ENCODE measurements around the gene CRYZL1. TPM values are rescaled to one million over a fixed set of nuclear protein-coding genes. Genes with fewer than 3 reads are reported as not detected.
"Not testable (repeated sequence)": the region's sequence is repeated elsewhere in the genome, so short reads cannot be mapped to it uniquely, and the experiment has no call there.

The CRYZL1 gene
- total RNA-seq, result 34.2 TPM

DNA sequence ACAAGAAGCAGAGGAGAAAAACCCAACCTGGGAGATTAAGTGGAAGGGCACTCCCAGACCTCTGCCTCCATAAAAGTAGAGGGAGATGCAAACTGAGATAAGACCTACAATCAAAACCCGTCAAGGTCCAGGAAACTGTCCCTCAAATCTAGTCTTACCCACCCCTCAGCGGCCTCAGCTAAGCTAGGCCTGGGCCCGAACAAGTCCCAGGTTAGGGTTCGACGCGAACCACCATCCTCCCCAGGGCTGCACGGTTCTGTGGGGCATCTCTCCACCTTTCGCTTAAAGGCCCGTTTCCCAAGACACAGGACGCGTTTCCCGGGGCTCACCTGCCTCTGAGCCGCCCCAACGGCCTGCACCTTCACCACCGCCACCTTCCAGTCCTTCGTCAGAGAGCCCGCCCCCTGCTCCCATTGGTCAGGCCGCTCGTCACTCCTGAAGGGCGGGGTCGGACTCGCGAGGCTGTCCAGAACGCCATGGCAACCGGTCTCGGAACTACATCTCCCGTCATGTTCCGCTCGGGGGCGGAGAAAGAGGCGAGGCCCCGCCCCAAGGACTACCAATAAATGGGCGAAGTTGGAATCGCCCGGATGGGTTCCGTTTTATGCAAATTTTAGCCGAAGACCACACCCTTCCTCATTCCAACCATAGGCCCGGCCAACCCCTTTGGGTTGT is at the start of gene CRYZL1:
CRYZL1 (minus strand) TSS at position 390 of the 675 bp plus-strand sequence. CDS start 10,190 bp downstream, outside the sequence.
- DNase-seq, result peak; percentile 100

DNA sequence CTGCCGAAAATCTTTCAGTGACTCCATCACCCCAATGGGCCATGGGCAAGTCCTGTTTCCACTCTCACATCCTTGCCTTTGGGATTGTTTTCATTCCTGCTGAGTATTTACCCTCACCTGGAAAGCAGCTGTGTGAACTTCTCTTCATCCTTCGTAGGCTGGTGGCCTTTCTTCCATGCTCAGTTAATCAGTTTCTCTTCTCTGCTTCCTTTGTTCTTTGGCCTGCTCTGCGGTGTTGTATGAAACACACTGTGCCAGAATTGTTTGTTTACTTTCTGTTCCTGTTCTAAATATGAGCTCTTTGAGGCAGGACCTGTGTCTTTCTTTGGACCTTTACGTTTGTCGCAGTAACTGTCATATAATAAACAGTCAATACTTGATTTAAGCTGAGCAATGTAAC is 49.3 kb upstream of the CRYZL1 start:
- no peak for DNase-seq

GRCh38 chr21:33688353-33688752 is 46.8 kb upstream of the CRYZL1 start:
- no peak for DNase-seq

DNA sequence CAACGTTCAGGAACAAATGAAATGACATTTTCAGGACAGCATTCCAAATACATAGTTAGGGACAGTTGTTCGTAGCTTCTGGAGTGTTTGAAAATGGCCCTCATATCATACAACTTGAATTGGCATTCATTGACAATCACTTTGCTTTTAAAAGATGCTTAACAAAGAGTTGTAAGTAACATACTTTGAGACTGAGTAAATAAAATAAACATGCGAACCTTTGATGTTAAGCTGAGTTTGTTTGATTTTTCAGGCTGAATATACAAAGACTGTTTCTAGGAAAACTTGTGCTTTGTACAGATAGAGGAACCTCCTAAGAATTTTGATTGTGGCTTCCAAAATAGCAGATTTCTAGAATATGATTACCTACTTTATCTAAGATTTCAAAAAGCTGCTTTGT is 46.1 kb upstream of the CRYZL1 start:
- no peak for DNase-seq

DNA sequence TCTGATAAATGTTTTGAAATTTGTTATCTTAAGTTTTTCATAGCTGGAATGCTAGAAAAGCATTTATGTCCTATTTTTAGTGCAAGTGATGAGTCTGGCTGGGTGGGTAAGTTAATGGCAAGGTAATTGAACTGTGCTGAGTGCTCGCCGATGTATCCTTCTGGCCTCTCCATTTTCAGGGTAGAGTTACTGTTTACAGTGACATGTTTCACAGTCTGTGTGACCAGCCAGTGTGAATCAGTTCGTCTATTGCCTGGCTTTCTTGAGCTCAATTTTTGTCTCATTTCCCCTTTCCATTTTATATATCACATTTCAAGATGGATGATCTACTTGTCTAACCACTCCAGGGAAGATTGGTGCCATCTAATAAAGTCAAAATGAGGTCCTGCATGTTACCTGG is 44.8 kb upstream of the CRYZL1 start:
- no peak for DNase-seq

- no peak for DNase-seq
Measured at GRCh38 chr21:33685613-33686197, 44.2 kb upstream of the CRYZL1 start.

DNA sequence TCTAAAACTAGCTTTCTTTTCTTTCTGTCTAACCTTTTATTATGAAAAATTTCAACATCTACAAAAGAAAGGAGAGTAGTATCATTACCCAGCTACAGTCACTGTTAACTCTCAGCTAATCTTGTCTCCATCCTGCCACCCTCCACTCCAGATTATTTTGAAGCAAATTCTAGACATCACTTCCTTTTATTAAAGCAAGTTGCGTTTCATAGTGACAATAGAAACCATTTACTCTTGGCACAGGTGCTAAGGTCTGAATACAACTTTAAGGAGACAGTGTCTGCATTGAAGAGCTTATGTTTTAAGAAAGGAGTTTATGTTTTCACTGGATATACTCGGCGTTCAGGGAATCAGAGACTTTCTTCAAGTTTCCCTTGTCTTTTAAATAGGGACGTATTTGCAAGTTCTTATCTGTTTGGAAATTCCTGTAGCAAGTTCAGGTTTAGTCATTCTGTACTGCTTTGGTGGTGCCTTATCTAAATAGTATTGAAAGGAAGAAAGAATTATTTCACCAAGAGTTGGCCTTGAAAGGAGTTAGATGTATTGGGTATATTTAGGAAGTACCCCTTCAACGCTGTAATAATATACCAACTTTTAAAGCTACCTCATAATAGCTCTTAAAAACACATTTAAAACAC is 43.5 kb upstream of the CRYZL1 start:
- no peak for DNase-seq

DNA sequence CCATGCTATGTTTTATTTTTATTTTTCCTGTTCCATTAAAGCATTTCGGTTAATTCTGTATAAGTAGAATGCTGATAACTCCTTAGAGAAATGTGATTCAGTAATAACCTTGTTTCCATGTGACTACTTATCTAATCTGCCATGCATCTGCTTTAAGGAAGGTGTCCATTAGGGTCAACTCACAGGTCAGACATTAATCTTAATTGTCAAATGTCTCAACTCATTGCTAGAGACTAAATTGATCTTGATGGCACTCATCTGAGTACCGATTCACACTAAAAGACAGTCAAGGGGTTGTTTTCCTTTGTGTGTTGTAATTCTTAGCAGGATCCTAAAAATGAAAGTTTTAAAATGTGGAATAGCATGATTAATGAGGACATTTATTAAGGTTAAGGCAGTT is 42.5 kb upstream of the CRYZL1 start:
- DNase-seq, result no peak

DNA sequence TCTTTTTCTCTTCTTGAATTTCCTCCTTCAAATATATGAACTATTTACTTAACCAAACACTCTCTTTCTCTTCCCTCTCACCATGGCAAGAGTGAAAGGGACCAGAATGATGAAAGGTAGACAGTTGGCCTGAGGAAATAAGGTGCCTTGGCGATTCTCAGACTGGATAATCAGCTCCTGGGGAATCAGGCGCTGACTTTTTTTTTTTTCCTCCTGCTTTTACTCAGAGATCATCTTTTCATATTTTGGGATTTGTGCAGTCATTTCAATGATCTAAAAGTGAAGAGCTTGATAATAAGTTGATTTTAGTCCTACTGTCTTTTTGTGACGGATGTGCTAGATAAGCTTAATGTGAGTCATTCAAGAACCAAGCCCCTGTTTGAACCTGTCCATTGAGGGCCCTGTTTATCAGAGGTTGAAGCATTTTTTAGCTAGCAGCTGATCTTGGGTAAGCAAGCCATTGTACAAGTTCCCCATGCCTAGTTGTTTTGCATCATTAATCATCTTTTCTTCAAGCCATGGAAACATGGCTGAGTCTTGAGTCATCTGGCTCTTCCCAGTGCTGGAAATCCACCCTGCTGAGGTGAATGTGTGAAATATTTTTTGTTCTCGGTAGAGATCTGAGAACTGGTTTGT is 41.6 kb upstream of the CRYZL1 start:
- no peak for DNase-seq

GRCh38 chr21:33680870-33681269 is 39.3 kb upstream of the CRYZL1 start:
- no peak for DNase-seq

DNA sequence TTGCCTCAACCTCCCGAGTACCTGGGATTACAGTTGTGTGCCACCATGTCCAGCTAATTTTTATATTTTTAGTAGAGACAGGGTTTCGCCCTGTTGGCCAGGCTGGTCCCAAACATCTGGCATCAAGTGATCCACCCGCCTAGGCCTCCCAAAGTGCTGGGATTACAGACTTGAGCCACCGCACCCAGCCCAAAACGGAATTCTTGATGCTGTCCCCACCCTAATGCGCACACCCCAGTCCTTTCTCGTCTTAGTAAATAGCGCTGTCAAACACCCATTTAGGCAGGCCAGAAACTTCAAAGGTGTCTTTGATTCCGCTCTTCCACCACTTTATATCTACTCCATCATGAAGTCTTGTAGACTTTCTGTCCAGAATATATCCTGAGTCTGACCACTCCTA is 35.9 kb upstream of the CRYZL1 start:
- no peak for DNase-seq

DNA sequence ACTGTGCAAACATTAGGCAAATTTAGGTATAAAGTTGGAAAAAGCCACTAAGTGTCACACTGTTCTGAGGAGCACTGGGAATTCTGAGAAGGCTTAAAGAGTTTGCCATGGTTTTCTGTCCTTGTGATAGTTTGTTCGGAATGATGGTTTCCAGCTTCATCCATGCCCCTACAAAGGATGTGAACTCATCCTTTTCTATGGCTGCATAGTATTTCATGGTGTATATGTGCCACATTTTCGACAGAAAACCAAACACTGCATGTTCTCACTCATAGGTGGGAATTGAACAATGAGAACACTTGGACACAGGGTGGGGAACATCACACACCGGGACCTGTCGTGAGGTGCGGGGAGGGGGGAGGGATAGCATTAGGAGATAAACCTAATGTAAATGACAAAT is 35.1 kb upstream of the CRYZL1 start:
- not testable (repeated sequence) for DNase-seq

GRCh38 chr21:33674226-33674625 is 32.7 kb upstream of the CRYZL1 start:
- no peak for DNase-seq

DNA sequence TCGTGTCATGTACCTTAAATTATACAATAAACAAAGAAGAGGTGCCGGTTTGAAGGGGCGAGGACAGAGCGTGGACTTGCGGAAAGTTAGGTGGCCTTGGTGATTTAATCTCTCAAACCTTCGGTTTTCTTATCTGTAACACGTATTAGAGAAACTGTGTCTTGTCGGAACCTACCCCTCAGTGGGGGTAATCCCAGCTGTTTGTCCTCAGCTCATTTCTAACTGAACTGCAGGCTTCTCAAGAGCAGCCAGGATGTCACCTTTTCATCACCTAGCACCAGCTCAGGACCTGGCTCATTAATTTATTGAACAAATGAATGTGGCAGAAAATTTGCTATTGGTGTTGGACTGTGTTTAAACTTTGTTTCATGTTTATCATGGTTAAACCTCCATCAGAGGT is 31.9 kb upstream of the CRYZL1 start:
- no peak for DNase-seq

GRCh38 chr21:33670076-33670978 is 28.8 kb upstream of the CRYZL1 start:
- DNase-seq, result no peak

- no peak for DNase-seq
Measured at GRCh38 chr21:33668620-33669019, 27.1 kb upstream of the CRYZL1 start.

- DNase-seq, result no peak
Measured at GRCh38 chr21:33668180-33668579, 26.6 kb upstream of the CRYZL1 start.

DNA sequence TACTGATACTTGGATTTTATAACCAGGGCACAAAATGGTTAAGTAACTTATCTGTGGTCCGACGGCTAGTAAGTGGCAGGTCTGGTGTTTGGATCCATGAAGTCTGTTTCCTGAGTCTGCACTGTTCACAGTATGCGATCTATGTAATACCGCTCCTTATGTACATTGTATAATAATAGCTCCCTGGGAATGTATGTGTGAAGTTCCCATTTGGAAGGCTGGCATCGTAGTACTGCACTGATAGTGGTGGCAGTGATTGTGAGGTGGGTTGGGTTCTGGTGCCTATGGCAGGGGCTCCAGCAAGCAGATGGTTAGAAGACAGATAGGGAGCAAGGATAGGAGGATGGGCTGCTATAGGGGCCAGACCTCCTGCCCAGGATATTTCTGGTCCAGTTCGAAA is 26.1 kb upstream of the CRYZL1 start:
- no peak for DNase-seq

- DNase-seq, result no peak
Measured at GRCh38 chr21:33666153-33666552, 24.6 kb upstream of the CRYZL1 start.

GRCh38 chr21:33664135-33664534 is 22.6 kb upstream of the CRYZL1 start:
- no peak for DNase-seq

DNA sequence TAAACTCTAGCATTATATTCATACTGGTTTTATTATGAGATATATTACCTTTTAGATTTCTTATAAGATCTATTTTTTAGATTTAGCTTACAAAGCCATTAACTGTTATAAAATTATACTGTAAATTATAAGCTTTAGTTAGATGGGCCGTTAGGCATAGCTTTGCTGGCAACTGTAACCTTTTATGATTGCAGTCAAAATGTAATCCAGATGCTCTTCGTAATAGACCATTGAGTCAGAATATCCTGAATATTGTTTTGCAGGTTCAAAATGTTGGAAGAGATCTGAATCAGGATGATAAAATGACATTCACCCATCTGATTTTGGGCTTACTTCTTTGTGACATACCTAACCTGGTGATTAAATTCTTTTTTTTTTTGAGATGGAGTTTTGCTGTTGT is 21.7 kb upstream of the CRYZL1 start:
- no peak for DNase-seq

- DNase-seq, result no peak
Measured at GRCh38 chr21:33662046-33662445, 20.5 kb upstream of the CRYZL1 start.
